ENCODE measurements around the gene CBR3. TPM values are rescaled to one million over a fixed set of nuclear protein-coding genes. Genes with fewer than 3 reads are reported as not detected.
"Not testable (repeated sequence)": the region's sequence is repeated elsewhere in the genome, so short reads cannot be mapped to it uniquely, and the experiment has no call there.

The CBR3 gene
- total RNA-seq, 1 experiment from 2014 or later, result 23.1 TPM

- DNase-seq (ENCODE audit: low read depth, low spot score); in situ Hi-C loops (cut with HindIII; ENCODE audit: low pct_unique_long_range_greater_than_20kb, low sequenced_read_pairs): not testable (repeated sequence)
Observed at GRCh38 chr21:36139791-36140190, 4.9 kb downstream of the CBR3 start.

- in situ Hi-C loops (cut with HindIII; ENCODE audit: low pct_unique_long_range_greater_than_20kb, low sequenced_read_pairs), result no loop called here
- DNase-seq (ENCODE audit: low read depth, low spot score), result peak; percentile 87
Observed at GRCh38 chr21:36141513-36141925, 6.6 kb downstream of the CBR3 start.

- in situ Hi-C loops (cut with HindIII; ENCODE audit: low pct_unique_long_range_greater_than_20kb, low sequenced_read_pairs); DNase-seq (ENCODE audit: low read depth, low spot score): not testable (repeated sequence)
Observed at GRCh38 chr21:36144233-36144632, 9.4 kb downstream of the CBR3 start.

GRCh38 chr21:36145259-36145658 is 10.4 kb downstream of the CBR3 start:
- in situ Hi-C loops (cut with HindIII; ENCODE audit: low pct_unique_long_range_greater_than_20kb, low sequenced_read_pairs), result no loop called here
- no peak for DNase-seq (ENCODE audit: low read depth, low spot score)

- in situ Hi-C loops (cut with HindIII; ENCODE audit: low pct_unique_long_range_greater_than_20kb, low sequenced_read_pairs), result no loop called here
- peak; percentile 30 for DNase-seq (ENCODE audit: low read depth, low spot score)
Observed at GRCh38 chr21:36147911-36148310, 13.0 kb downstream of the CBR3 start.

GRCh38 chr21:36148886-36149285 is 14.0 kb downstream of the CBR3 start:
- no peak for DNase-seq (ENCODE audit: low read depth, low spot score)
- in situ Hi-C loops (cut with HindIII; ENCODE audit: low pct_unique_long_range_greater_than_20kb, low sequenced_read_pairs), result no loop called here

GRCh38 chr21:36149788-36150711 is 15.2 kb downstream of the CBR3 start:
- in situ Hi-C loops (cut with HindIII; ENCODE audit: low pct_unique_long_range_greater_than_20kb, low sequenced_read_pairs), result no loop called here
- no peak for DNase-seq (ENCODE audit: low read depth, low spot score)

- DNase-seq (ENCODE audit: low read depth, low spot score), result no peak
- in situ Hi-C loops (cut with HindIII; ENCODE audit: low pct_unique_long_range_greater_than_20kb, low sequenced_read_pairs), result no loop called here
Observed at GRCh38 chr21:36155603-36156338, 20.9 kb downstream of the CBR3 start.

- DNase-seq (ENCODE audit: low read depth, low spot score), result peak; percentile 97
- in situ Hi-C loops (cut with HindIII; ENCODE audit: low pct_unique_long_range_greater_than_20kb, low sequenced_read_pairs), result no loop called here
Observed at GRCh38 chr21:36156339-36156814, 21.5 kb downstream of the CBR3 start.

- no peak for DNase-seq (ENCODE audit: low read depth, low spot score)
- in situ Hi-C loops (cut with HindIII; ENCODE audit: low pct_unique_long_range_greater_than_20kb, low sequenced_read_pairs), result no loop called here
Observed at GRCh38 chr21:36156815-36157670, 22.2 kb downstream of the CBR3 start, which contains the start of gene DOP1B. Gene DOP1B, plus strand, starts transcription at chr21:36156824. Its CDS starts 7,910 bp downstream, at chr21:36164734.

- DNase-seq (ENCODE audit: low read depth, low spot score), result no peak
- in situ Hi-C loops (cut with HindIII; ENCODE audit: low pct_unique_long_range_greater_than_20kb, low sequenced_read_pairs), result no loop called here
Observed at GRCh38 chr21:36159356-36159921, 24.6 kb downstream of the CBR3 start.

GRCh38 chr21:36160850-36161178 is 25.9 kb downstream of the CBR3 start:
- DNase-seq (ENCODE audit: low read depth, low spot score), result no peak
- in situ Hi-C loops (cut with HindIII; ENCODE audit: low pct_unique_long_range_greater_than_20kb, low sequenced_read_pairs), result no loop called here

GRCh38 chr21:36162631-36163030 is 27.8 kb downstream of the CBR3 start:
- no peak for DNase-seq (ENCODE audit: low read depth, low spot score)
- in situ Hi-C loops (cut with HindIII; ENCODE audit: low pct_unique_long_range_greater_than_20kb, low sequenced_read_pairs), result no loop called here

- in situ Hi-C loops (cut with HindIII; ENCODE audit: low pct_unique_long_range_greater_than_20kb, low sequenced_read_pairs), result no loop called here
- no peak for DNase-seq (ENCODE audit: low read depth, low spot score)
Observed at GRCh38 chr21:36163750-36164741, 29.2 kb downstream of the CBR3 start.

GRCh38 chr21:36165356-36165755 is 30.5 kb downstream of the CBR3 start:
- no peak for DNase-seq (ENCODE audit: low read depth, low spot score)
- in situ Hi-C loops (cut with HindIII; ENCODE audit: low pct_unique_long_range_greater_than_20kb, low sequenced_read_pairs), result no loop called here

GRCh38 chr21:36166705-36167104 is 31.8 kb downstream of the CBR3 start:
- no peak for DNase-seq (ENCODE audit: low read depth, low spot score)

More at GRCh38 chr21:36166705-36167104, 31.8 kb downstream of the CBR3 start:
- in situ Hi-C loops (cut with HindIII; ENCODE audit: low pct_unique_long_range_greater_than_20kb, low sequenced_read_pairs), result no loop called here
